ENCODE data around the gene GALP.
"Not testable (repeated sequence)": the region's sequence is repeated elsewhere in the genome, so short reads cannot be mapped to it uniquely, and the experiment has no call there.

The GALP gene

GRCh38 chr19:56193981-56194640, 18.3 kb downstream of the GALP start:
- no peak for DNase-seq

GRCh38 chr19:56197646-56198045, 21.8 kb downstream of the GALP start, which contains the start of gene ZSCAN5B:
Gene ZSCAN5B (minus strand): TSS chr19:56197783. CDS start chr19:56193052, 4,731 bp downstream.
- not testable (repeated sequence) for DNase-seq

- DNase-seq, result no peak
Observed at GRCh38 chr19:56199687-56200086, 23.9 kb downstream of the GALP start.

GRCh38 chr19:56201973-56202372, 26.2 kb downstream of the GALP start, which contains the start of gene ZSCAN5C:
Gene ZSCAN5C (plus strand): TSS chr19:56202273. CDS start chr19:56205914, 3,641 bp downstream.
- no peak for DNase-seq

GRCh38 chr19:56207581-56207980, 31.8 kb downstream of the GALP start:
- not testable (repeated sequence) for DNase-seq

- no peak for DNase-seq
Observed at GRCh38 chr19:56209091-56209490, 33.3 kb downstream of the GALP start.

- DNase-seq, result not testable (repeated sequence)
Observed at GRCh38 chr19:56210036-56210435, 34.2 kb downstream of the GALP start.

GRCh38 chr19:56211718-56212117, 35.9 kb downstream of the GALP start:
- no peak for DNase-seq

GRCh38 chr19:56217039-56217949, 41.5 kb downstream of the GALP start:
- no peak for DNase-seq

GRCh38 chr19:56218961-56219360, 43.2 kb downstream of the GALP start:
- DNase-seq, result no peak

GRCh38 chr19:56221442-56221841, 45.6 kb downstream of the GALP start:
- DNase-seq, result not testable (repeated sequence)

GRCh38 chr19:56221851-56222250, 46.0 kb downstream of the GALP start:
- DNase-seq, result no peak

GRCh38 chr19:56222901-56223300, 47.1 kb downstream of the GALP start:
- DNase-seq, result no peak

- no peak for DNase-seq
Observed at GRCh38 chr19:56223481-56223880, 47.7 kb downstream of the GALP start.

Measured in stimulated activated CD4-positive, alpha-beta T cell treated with anti-CD3 and anti-CD28 coated beads, Interleukin-2, amount 100 ng/mL, for 24 hours (primary cell).